NCI-H345 (cell line): ENCODE measurements around the gene HDAC4.
"Not testable (repeated sequence)": the region's sequence is repeated elsewhere in the genome, so short reads cannot be mapped to it uniquely, and the experiment has no call there.

ENCODE experiments used
- DNase-seq: peaks from one replicate; lab custom pipeline; 2025; lab: John Stamatoyannopoulos, UW

Gene HDAC4

GRCh38 chr2:239047420-239047819 lies 353.4 kb downstream of the HDAC4 start:
- no peak for DNase-seq

GRCh38 chr2:239046822-239047221 lies 354.0 kb downstream of the HDAC4 start:
- no peak for DNase-seq

GRCh38 chr2:239044336-239044735 lies 356.5 kb downstream of the HDAC4 start:
- DNase-seq: no peak

GRCh38 chr2:239043326-239043725 lies 357.5 kb downstream of the HDAC4 start:
- no peak for DNase-seq

- no peak for DNase-seq
These were observed 358.1 kb downstream of the HDAC4 start for GRCh38 chr2:239042551-239043320.

GRCh38 chr2:239042046-239042445 lies 358.8 kb downstream of the HDAC4 start:
- no peak for DNase-seq

- no peak for DNase-seq
These were observed 359.8 kb downstream of the HDAC4 start for GRCh38 chr2:239041062-239041461.

- DNase-seq: no peak
These were observed 360.6 kb downstream of the HDAC4 start for GRCh38 chr2:239040152-239040761.

- no peak for DNase-seq
These were observed 361.4 kb downstream of the HDAC4 start for GRCh38 chr2:239039479-239039861.

GRCh38 chr2:239038773-239039478 lies 361.9 kb downstream of the HDAC4 start:
- DNase-seq: no peak

GRCh38 chr2:239038284-239038683 lies 362.5 kb downstream of the HDAC4 start:
- not testable (repeated sequence) for DNase-seq

- DNase-seq: no peak
These were observed 363.3 kb downstream of the HDAC4 start for GRCh38 chr2:239037559-239037910.

GRCh38 chr2:239036819-239037558 lies 363.8 kb downstream of the HDAC4 start:
- no peak for DNase-seq

- DNase-seq: no peak
These were observed 364.7 kb downstream of the HDAC4 start for GRCh38 chr2:239035997-239036731.

- DNase-seq: peak; percentile 52
These were observed 365.4 kb downstream of the HDAC4 start for GRCh38 chr2:239035361-239035814.

- DNase-seq: no peak
These were observed 366.1 kb downstream of the HDAC4 start for GRCh38 chr2:239034561-239035341.

GRCh38 chr2:239033801-239034560 lies 366.8 kb downstream of the HDAC4 start:
- no peak for DNase-seq

GRCh38 chr2:239029958-239030357 lies 370.9 kb downstream of the HDAC4 start:
- no peak for DNase-seq

GRCh38 chr2:239028253-239028619 lies 372.6 kb downstream of the HDAC4 start:
- no peak for DNase-seq
